ENCODE results near the gene ZBP1.

GRCh38 chr20:57663681-57664451 lies 43.6 kb upstream of the ZBP1 start:
- TF ChIP-seq EP300 (IDR thresholded peaks at IDR 0.05; ENCODE audit: borderline replicate concordance) (no peak), TAF1 (IDR thresholded peaks at IDR 0.05; ENCODE audit: low read depth) (no peak), FOXM1 (IDR thresholded peaks at IDR 0.05; ENCODE audit: borderline replicate concordance, low read depth) (no peak), MAX (IDR thresholded peaks at IDR 0.05) (no peak), CREB1 (IDR thresholded peaks at IDR 0.05; ENCODE audit: low read depth) (no peak), TEAD4 (IDR thresholded peaks at IDR 0.05) (no peak), YY1 (IDR thresholded peaks at IDR 0.05; ENCODE audit: low read depth) (no peak), RAD21 (IDR thresholded peaks at IDR 0.05; ENCODE audit: low read depth) (no peak), NFIC (IDR thresholded peaks at IDR 0.05) (no peak), ZBTB7A (IDR thresholded peaks at IDR 0.05; ENCODE audit: low read depth) (no peak), USF1 (IDR thresholded peaks at IDR 0.05) (no peak), REST (IDR thresholded peaks at IDR 0.05; ENCODE audit: low read depth) (no peak)
